WTC11 (cell line): ENCODE data around the gene TCF12. TPM values are rescaled to one million over a fixed set of nuclear protein-coding genes. Genes with fewer than 3 reads are reported as not detected.

Source experiments
- ATAC-seq: fragments of 200-7000 bp; cut with Tn5 transposase; 2 replicates; pipeline ENCODE4 v1.10.0; 2021; ENCODE audit warnings: mild to moderate bottlenecking, moderate library complexity
- CTCF ChIA-PET: fragments of 300-600 bp; sonication (Branson Sonifier 250); formaldehyde crosslinking; loops from one replicate; lab custom pipeline; 2021; ENCODE audit warnings: antibody characterized with exemption; lab: Charles Lee
- POLR2A ChIA-PET: fragments of 350-600 bp; sonication (Branson Sonifier 250); formaldehyde crosslinking; loops from one replicate; lab custom pipeline; 2021; ENCODE audit warnings: antibody characterized with exemption; lab: Charles Lee
- DNase-seq: peaks from one replicate; pipeline ENCODE4 v3.0.0; 2021; ENCODE audit warnings: low spot score
- H3K27ac Mint-ChIP-seq: 2 replicates; pipeline ENCODE4 v1.8.0; 2021; ENCODE audit warnings: mixed read lengths
- H3K27me3 Mint-ChIP-seq: 2 replicates; pipeline ENCODE4 v1.8.0; 2021; ENCODE audit warnings: low read depth, mild to moderate bottlenecking, moderate library complexity, mixed read lengths
- H3K36me3 Mint-ChIP-seq: 2 replicates; pipeline ENCODE4 v1.8.0; 2021; ENCODE audit warnings: mixed read lengths
- H3K4me1 Mint-ChIP-seq: 2 replicates; pipeline ENCODE4 v1.8.0; 2022; ENCODE audit warnings: mixed read lengths
- H3K4me3 Mint-ChIP-seq: 2 replicates; pipeline ENCODE4 v1.8.0; 2021; ENCODE audit warnings: mild to moderate bottlenecking, moderate library complexity, mixed read lengths
- H3K9me3 Mint-ChIP-seq: 2 replicates; pipeline ENCODE4 v1.8.0; 2021; ENCODE audit warnings: mixed read lengths
- ARID4B ChIP-seq: sonication (generic); formaldehyde crosslinking; IDR thresholded peaks from 2 replicates; pipeline ENCODE4 v1.8.0; 2023; ENCODE audit warnings: missing genetic modification reagents, mild to moderate bottlenecking, borderline replicate concordance
- ATF1 ChIP-seq: sonication (generic); formaldehyde crosslinking; IDR thresholded peaks from 2 replicates; pipeline ENCODE4 v1.8.1; 2023; ENCODE audit warnings: mild to moderate bottlenecking, moderate library complexity, missing genetic modification reagents
- CBFB ChIP-seq: sonication (generic); formaldehyde crosslinking; IDR thresholded peaks from 2 replicates; pipeline ENCODE4 v1.8.1; 2022; ENCODE audit warnings: mild to moderate bottlenecking, low read depth, missing genetic modification reagents
- CREM ChIP-seq: sonication (generic); formaldehyde crosslinking; IDR thresholded peaks from 2 replicates; pipeline ENCODE4 v1.8.1; 2022; ENCODE audit warnings: mild to moderate bottlenecking, missing genetic modification reagents, moderate library complexity
- CTCF ChIP-seq: fragments of 200-600 bp; IDR thresholded peaks from 2 replicates; pipeline ENCODE4 v1.8.0; 2022; ENCODE audit warnings: antibody characterized with exemption
- E2F4 ChIP-seq: sonication (generic); formaldehyde crosslinking; IDR thresholded peaks from 2 replicates; pipeline ENCODE4 v1.8.1; 2022; ENCODE audit warnings: low read depth, mild to moderate bottlenecking, moderate library complexity, missing genetic modification reagents, borderline replicate concordance
- ETV6 ChIP-seq: sonication (generic); formaldehyde crosslinking; IDR thresholded peaks from 2 replicates; pipeline ENCODE4 v1.8.1; 2022; ENCODE audit warnings: mild to moderate bottlenecking, missing genetic modification reagents
- FOXJ3 ChIP-seq: sonication (generic); formaldehyde crosslinking; IDR thresholded peaks from 2 replicates; pipeline ENCODE4 v1.9.0; 2021; ENCODE audit warnings: missing genetic modification reagents, mild to moderate bottlenecking, borderline replicate concordance
- GRHL2 ChIP-seq: fragments of 250-450 bp; sonication (Bioruptor Pico); IDR thresholded peaks from 2 replicates; pipeline ENCODE4 v1.8.0; 2022; ENCODE audit warnings: mild to moderate bottlenecking, moderate library complexity; ENCODE audit not compliant: insufficient replicate concordance, severe bottlenecking
- GTF2I ChIP-seq: fragments of 250-450 bp; sonication (Bioruptor Pico); conservative IDR thresholded peaks from 2 replicates; pipeline ENCODE4 v1.4.0; 2021; ENCODE audit warnings: mild to moderate bottlenecking
- HMGXB4 ChIP-seq: sonication (generic); formaldehyde crosslinking; IDR thresholded peaks from 2 replicates; pipeline ENCODE4 v1.8.1; 2023; ENCODE audit warnings: mild to moderate bottlenecking, moderate library complexity, missing genetic modification reagents
- KAT7 ChIP-seq: sonication (generic); formaldehyde crosslinking; IDR thresholded peaks from 2 replicates; pipeline ENCODE4 v1.8.1; 2023; ENCODE audit warnings: missing genetic modification reagents, mild to moderate bottlenecking, borderline replicate concordance
- PRRX2 ChIP-seq: fragments of 250-450 bp; sonication (Bioruptor Pico); IDR thresholded peaks from 2 replicates; pipeline ENCODE4 v1.8.0; 2021; ENCODE audit warnings: mild to moderate bottlenecking
- TEAD1 ChIP-seq: sonication (generic); formaldehyde crosslinking; IDR thresholded peaks from 2 replicates; pipeline ENCODE4 v1.8.0; 2022; ENCODE audit warnings: mild to moderate bottlenecking, missing genetic modification reagents
- TEAD4 ChIP-seq: sonication (generic); formaldehyde crosslinking; IDR thresholded peaks from 2 replicates; pipeline ENCODE4 v1.8.0; 2022; ENCODE audit warnings: mild to moderate bottlenecking, missing genetic modification reagents
- ZBTB21 ChIP-seq: sonication (generic); formaldehyde crosslinking; IDR thresholded peaks from 2 replicates; pipeline ENCODE4 v1.8.1; 2023; ENCODE audit warnings: mild to moderate bottlenecking, missing genetic modification reagents, borderline replicate concordance
- ZMAT4 ChIP-seq: fragments of 250-450 bp; sonication (Bioruptor Pico); IDR thresholded peaks from 2 replicates; pipeline ENCODE4 v1.9.0; 2021; ENCODE audit warnings: mild to moderate bottlenecking
- ZNF219 ChIP-seq: sonication (generic); formaldehyde crosslinking; IDR thresholded peaks from 2 replicates; pipeline ENCODE4 v1.8.0; 2023; ENCODE audit warnings: missing genetic modification reagents, mild to moderate bottlenecking, borderline replicate concordance
- ZNF232 ChIP-seq: sonication (generic); formaldehyde crosslinking; IDR thresholded peaks from 2 replicates; pipeline ENCODE4 v1.8.0; 2022; ENCODE audit warnings: mild to moderate bottlenecking, missing genetic modification reagents
- ZNF671 ChIP-seq: fragments of 250-450 bp; sonication (Bioruptor Pico); IDR thresholded peaks from 2 replicates; pipeline ENCODE4 v1.8.0; 2021; ENCODE audit warnings: mild to moderate bottlenecking
- ZSCAN18 ChIP-seq: fragments of 250-450 bp; sonication (Bioruptor Pico); IDR thresholded peaks from 2 replicates; pipeline ENCODE4 v2.1.2; 2022; ENCODE audit warnings: mild to moderate bottlenecking, moderate library complexity
- total RNA-seq: library from RNA; stranded (reverse); gene quantifications from 3 replicates; pipeline ENCODE4 v1.2.3, GENCODE V29; 2021
- TF ChIP-seq, protein P1 (sequence below): sonication (generic); formaldehyde crosslinking; IDR thresholded peaks from 2 replicates; pipeline ENCODE4 v1.8.1; 2023; ENCODE audit warnings: mild to moderate bottlenecking, missing genetic modification reagents

TCF12 gene
- total RNA-seq, 1 experiment from 2014 or later = 73.2 TPM

DNA sequence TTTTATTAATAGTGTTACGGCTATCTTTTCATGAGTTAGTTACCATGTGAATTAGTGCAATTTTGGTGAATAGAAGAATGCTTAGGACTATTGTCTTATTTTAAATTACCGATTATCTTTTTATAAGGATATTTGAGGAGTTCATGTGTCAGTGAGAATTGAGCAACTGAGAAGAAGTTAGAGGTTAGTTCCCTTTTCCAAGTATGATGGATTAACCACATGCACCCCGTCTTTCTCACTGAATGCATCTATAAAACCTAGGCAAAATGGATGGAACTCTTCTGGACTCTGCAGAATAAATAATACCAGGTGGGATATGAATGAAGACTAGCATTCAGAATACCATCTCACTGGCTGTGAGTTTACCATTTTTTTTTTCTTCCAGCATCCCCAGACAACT, 74.3 kb downstream of the TCF12 start:
- CTCF ChIA-PET = no interaction called here
- DNase-seq (no peak), ATAC-seq (no peak)
- Mint-ChIP-seq H3K4me3 (no peak overlapping the region), H3K4me1 (peaks cover 17% of the 10 kb centered on the region), H3K27me3 (no peaks in the 10 kb centered on the region), H3K27ac (no peak overlapping the region), H3K9me3 (peaks cover 11% of the 10 kb centered on the region), H3K36me3 (peaks cover 9% of the 10 kb centered on the region)
- TF ChIP-seq ETV6 (CRISPR knock-in tag) (no peak), HMGXB4 (no peak), ZBTB21 (CRISPR knock-in tag) (no peak), TEAD4 (CRISPR knock-in tag) (no peak), CREM (no peak), TEAD1 (CRISPR knock-in tag) (no peak), ARID4B (no peak), ATF1 (no peak), E2F4 (CRISPR knock-in tag) (no peak), ZNF219 (CRISPR knock-in tag) (no peak), FOXJ3 (CRISPR knock-in tag) (no peak), CBFB (CRISPR knock-in tag) (no peak), KAT7 (CRISPR knock-in tag) (no peak), GRHL2 (CRISPR knock-in tag) (no peak), ZSCAN18 (CRISPR knock-in tag) (no peak), CTCF (no peak)
- POLR2A ChIA-PET = no interaction called here

GRCh38 chr15:56994280-56994679, 75.8 kb downstream of the TCF12 start:
- Mint-ChIP-seq H3K9me3 (peaks cover 11% of the 10 kb centered on the region), H3K4me3 (no peak overlapping the region), H3K4me1 (peaks cover 9% of the 10 kb centered on the region), H3K36me3 (peaks cover 9% of the 10 kb centered on the region), H3K27ac (no peak overlapping the region), H3K27me3 (no peaks in the 10 kb centered on the region)
- ATAC-seq (no peak), DNase-seq (no peak)
- TF ChIP-seq, protein P1, sequence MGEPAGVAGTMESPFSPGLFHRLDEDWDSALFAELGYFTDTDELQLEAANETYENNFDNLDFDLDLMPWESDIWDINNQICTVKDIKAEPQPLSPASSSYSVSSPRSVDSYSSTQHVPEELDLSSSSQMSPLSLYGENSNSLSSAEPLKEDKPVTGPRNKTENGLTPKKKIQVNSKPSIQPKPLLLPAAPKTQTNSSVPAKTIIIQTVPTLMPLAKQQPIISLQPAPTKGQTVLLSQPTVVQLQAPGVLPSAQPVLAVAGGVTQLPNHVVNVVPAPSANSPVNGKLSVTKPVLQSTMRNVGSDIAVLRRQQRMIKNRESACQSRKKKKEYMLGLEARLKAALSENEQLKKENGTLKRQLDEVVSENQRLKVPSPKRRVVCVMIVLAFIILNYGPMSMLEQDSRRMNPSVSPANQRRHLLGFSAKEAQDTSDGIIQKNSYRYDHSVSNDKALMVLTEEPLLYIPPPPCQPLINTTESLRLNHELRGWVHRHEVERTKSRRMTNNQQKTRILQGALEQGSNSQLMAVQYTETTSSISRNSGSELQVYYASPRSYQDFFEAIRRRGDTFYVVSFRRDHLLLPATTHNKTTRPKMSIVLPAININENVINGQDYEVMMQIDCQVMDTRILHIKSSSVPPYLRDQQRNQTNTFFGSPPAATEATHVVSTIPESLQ (CRISPR knock-in tag) = no peak
- TF ChIP-seq GTF2I (no peak), PRRX2 (no peak), ZNF671 (CRISPR knock-in tag) (no peak), ZMAT4 (no peak), ZNF232 (CRISPR knock-in tag) (no peak)
- POLR2A ChIA-PET = no interaction called here
- CTCF ChIA-PET = no interaction called here
